Umbilical cord (tissue), 2 donors: Measurements from ENCODE around the gene XXYLT1. TPM values are rescaled to one million over a fixed set of nuclear protein-coding genes. Genes with fewer than 3 reads are reported as not detected.
"Not testable (repeated sequence)": the region's sequence is repeated elsewhere in the genome, so short reads cannot be mapped to it uniquely, and the experiment has no call there.

Experiments
- DNase-seq: peaks from one replicate; pipeline ENCODE4 v3.0.0-alpha.2; 2015; ENCODE audit warnings: low spot score
- total RNA-seq: library from RNA; depleted of rRNA; stranded (reverse); fragments of >200 nt; gene quantifications from one replicate; pipeline ENCODE4 v1.2.3, GENCODE V29; 2014; ENCODE audit warnings: low replicate concordance; ENCODE audit not compliant: insufficient read depth

XXYLT1 gene
- total RNA-seq, 1 donor from 2014 or later, result 21.4 TPM

- DNase-seq, result no peak
Measured at GRCh38 chr3:195064300-195064931, 206.5 kb downstream of the XXYLT1 start.

- DNase-seq, result no peak
Measured at GRCh38 chr3:195063581-195064193, 207.3 kb downstream of the XXYLT1 start.

DNA sequence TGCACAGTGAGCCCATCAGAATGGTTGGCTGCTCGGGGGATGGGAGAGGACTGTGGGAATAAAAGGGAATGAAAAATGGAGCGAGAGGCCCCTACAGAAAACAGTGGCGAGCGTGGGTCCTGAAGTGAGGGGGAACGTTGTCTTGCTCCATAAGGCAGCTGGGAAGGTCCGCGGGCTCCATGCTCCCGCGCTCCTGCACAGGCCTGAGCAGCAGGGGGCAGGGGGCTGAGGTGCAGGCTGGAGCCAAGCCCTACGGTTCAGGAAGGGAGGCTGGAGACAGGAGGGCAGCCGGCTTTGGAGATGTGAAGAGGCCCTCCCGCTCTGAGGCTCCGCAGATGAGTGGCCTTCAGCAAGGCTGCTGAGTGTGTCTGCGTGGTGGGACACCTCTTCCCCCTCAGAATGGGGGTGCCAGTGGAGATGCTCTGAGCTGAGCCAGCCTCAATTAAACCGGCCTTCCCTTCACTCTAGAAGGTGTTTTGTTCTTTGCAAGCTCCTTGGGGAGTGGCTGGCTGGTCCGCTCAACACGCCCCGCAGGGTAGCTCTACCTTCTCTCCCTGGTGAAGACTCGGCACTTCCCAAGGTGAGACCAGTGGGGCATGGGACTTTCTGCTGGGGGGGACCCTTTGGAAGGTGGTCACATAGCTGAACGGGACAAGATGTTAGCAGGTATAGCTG, 208.0 kb downstream of the XXYLT1 start:
- no peak for DNase-seq

DNA sequence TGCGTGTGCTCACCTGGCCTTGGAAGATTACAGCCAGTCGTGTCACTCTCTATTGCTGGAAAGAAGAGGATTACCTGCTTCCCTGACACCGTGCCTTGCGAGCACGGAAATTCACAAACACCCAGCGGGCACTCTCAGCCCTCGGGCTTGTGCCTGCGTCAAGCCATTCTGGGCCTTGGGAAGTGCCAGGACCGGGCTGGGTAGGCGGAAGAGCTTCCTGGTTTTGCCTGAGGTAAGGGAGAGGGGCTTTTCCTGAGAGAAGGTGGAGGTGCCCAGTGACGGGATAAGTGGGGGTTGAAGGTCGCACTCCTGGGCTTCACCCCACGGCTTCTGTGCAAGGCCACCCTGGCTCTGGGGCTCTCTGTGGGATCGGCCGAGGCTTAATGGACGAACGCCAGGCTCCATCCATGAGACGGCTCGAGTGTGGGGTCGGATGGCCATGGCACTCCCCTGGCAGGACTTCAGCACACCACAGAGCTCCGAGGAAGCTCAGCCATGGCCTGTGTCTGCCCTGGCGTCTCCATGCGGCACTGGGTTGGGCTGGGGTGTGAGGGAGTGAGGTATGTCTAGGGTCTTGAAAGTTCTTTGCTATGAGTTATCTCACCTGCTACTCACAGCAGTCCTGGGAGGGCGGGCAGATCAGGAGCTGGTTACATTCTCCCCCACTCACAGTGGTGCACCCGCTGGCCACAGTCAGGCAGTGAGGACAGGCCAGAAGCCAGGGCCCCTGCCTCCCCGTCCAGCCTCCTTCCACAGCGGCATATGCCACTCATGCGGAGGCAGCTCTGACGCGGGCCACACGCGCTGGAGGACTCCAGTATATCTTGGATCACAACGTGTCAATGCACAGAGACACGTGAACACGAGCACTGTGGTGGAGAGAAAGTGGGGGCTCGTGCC, 209.0 kb downstream of the XXYLT1 start:
- DNase-seq, result no peak

DNA sequence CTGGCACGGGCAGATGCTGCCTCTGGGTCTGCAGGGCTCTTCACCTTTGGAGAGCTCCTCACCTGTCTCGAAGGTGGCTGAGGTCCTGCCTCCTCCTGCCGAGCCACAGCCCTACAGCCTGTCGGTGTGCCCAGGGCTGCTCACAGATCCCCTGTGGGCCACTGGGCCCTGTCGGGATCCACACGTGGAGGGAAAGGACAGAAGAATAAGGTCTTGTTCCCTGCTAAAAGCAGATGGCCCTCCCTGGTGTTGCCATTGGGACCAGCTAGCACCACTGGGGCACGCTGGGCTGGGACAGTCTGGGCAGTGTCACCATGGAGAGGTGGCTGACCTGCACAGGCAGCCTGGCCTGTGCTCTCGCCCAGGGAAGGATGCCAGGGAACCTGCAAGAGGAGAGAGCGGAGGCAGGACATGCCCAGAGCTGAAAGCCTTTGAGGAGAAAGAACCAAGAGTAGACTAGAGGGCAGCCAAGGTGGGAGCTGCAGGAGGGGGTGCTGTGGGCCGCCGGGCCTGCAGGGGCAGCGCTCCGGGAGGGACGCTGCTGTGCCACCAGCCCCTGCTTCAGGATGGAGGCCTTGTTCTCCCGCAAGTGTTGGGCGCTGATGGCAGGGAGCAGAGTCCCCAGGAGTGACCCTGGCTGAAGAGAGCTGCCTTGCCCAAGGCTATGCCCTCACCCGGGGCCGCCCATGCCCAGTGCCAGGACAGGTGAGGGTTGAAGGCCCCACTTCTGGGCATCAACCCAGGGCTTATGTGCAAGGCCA, 210.2 kb downstream of the XXYLT1 start:
- DNase-seq, result no peak

DNA sequence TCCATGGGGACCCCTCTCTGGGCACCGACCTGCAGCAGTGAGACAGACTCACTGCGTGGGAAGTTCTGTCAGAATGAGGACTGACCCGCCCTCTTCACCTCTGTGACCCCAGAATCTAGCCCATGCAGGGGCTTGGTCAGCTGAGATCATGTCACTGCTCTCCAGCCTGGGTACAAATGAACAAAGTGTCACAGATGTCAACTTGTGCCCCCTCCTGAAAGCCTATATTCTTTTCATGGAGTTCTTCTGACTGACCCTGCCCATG, 210.8 kb downstream of the XXYLT1 start:
- no peak for DNase-seq

- no peak for DNase-seq
Measured at GRCh38 chr3:195059471-195060216, 211.3 kb downstream of the XXYLT1 start.

- DNase-seq, result peak; percentile 12
Measured at GRCh38 chr3:195059006-195059350, 212.0 kb downstream of the XXYLT1 start.

DNA sequence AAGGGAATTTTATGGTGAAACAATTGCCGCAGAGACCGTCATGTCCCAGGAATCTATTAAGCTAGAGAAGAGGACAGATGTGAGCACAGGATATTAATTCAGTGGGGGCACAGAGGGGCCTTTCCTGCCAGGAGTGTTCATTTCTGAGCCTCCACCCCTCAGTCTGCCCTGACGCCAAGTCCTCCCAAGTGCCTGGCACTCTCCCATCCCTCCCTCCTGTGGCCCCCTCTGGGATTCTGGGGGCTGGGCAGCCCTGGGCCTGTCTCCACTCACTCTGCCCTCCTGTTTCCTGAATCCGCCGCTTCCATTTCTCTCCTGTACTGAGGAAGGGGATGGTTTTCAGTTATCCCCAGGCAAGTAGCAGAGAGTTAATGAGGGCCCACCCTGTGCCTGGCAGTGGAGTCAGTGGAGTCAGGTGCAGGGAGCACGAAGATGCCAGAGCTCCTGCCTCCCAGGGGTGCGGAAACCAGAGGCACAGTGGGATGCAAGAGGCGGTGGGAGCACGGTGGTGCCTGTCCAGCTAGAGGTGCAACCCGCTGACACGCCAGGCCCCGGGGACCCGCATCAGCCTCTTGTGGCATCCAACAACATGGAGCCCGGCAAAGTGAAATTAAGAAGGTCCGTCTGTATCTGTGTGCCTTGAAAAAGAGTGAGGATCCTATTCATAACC, 212.5 kb downstream of the XXYLT1 start:
- no peak for DNase-seq

- DNase-seq, result no peak
Measured at GRCh38 chr3:195057716-195058115, 213.2 kb downstream of the XXYLT1 start.

DNA sequence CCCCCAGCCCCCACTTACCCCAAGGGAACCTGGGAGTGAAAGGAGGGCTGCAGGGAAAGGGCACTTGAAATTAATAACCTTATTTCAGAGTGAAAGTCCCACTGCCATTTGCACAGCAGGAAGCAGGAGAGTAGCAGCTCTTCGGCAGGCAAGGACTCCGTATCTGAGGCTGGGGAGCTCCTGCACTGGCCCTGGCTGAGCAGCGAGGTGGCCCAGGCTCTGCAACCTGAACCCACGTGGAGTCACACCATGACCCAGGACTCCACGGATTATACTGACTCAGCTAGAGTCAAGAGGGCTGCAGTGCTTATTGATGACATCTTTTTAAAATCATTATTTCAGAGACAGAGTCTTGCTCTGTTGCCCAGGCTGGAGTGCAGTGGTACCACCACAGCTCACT, 214.5 kb downstream of the XXYLT1 start:
- DNase-seq, result no peak

DNA sequence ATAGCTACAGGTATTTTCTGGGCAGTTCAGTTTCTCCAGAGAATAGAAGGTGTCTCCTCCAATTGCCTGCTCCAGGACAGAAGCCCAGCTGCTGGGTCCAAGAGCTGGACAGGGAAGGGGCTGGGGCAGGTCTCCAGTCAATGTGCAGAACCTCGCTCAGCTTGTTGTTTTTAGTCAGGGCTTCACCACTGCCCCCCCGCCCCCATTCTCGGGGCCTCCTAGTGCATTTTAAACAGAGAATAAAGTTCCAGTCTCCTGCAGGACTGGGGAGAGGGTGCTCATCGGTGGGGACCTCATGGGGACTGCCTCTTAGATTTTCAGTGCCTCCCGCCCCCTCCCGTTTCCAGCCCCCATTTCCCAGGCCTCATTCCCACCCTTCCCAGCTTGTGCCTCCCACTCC, 216.6 kb downstream of the XXYLT1 start:
- DNase-seq, result no peak

DNA sequence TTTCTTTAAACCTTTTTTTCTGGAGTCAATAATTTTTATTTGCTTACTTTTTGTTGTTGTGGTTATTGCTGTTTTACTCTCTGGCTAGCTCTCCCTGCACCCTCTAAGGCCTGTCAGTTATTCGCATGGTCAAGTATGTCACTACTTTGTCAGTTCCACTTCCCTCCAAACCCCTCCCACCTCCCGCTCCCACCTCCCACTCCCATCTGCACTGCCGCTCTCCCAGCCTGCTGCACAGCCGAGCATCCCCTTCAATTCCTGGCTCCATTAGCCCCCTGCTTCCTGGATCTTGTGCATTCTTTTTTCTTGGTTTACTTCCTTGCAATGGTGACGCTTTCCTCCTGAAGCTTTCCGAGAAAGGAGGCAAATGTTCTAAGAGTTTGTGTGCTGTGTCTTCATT, 218.0 kb downstream of the XXYLT1 start:
- no peak for DNase-seq

GRCh38 chr3:195050296-195050695, 220.7 kb downstream of the XXYLT1 start:
- DNase-seq, result not testable (repeated sequence)

GRCh38 chr3:195048059-195048905, 222.7 kb downstream of the XXYLT1 start:
- DNase-seq, result no peak

- DNase-seq, result no peak
Measured at GRCh38 chr3:195047536-195047935, 223.4 kb downstream of the XXYLT1 start.

- DNase-seq, result no peak
Measured at GRCh38 chr3:195046441-195046840, 224.5 kb downstream of the XXYLT1 start.

GRCh38 chr3:195045481-195046210, 225.3 kb downstream of the XXYLT1 start:
- DNase-seq, result no peak

GRCh38 chr3:195044411-195044810, 226.5 kb downstream of the XXYLT1 start:
- DNase-seq, result no peak
